Stimulated activated CD8-positive, alpha-beta memory T cell treated with anti-CD3 and anti-CD28 coated beads, Interleukin-12 subunit alpha, Interleukin-12 subunit beta, amount 100 ng/mL, for 24 hours (primary cell): Measurements from ENCODE around the gene HOXA7.

ENCODE experiments used
- DNase-seq: peaks from one replicate; pipeline ENCODE4 v3.0.0-alpha.2; 2020; ENCODE audit errors: extremely low read depth

HOXA7 gene

GRCh38 chr7:27106901-27107240 lies 49.6 kb downstream of the HOXA7 start:
- DNase-seq = no peak

- no peak for DNase-seq
These were observed 50.1 kb downstream of the HOXA7 start for GRCh38 chr7:27106181-27106900.

- DNase-seq = no peak
These were observed 51.0 kb downstream of the HOXA7 start for GRCh38 chr7:27105301-27106031.

DNA sequence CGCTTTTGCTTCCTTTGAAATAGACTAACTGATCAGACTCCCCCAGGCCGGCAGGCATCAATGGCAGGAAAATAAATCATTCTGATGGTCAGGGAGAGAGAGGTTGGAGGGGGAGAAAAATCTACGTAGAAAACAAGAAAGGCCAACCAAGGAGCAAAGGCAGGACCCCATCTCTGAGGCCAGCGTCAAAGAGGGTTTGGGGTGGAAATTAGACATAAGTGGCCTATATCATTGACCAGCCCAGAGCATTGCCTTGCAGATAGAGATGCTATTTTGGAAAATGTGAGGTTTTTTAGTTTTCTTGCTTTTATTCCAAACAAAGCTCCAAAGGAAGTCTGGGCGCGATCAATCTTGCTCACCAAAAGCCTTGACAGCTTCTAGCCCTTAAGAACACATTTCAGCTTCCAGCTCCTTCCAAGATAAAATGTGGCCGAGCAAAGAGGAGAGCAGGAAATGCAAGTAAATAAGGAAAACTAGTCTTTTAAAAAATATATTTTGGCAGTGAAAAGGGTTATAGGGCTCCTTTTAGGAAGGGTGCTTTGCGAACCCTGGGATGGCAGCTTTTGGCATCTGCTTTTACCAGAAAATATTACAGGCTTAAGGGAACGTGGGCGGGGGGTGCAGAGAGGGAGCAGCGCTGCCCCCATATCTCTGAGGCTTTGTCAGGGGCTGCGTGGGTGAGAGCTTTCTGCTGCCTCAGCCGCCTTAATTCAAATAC lies 52.0 kb downstream of the HOXA7 start:
- no peak for DNase-seq
